GM12874 (cell line): ENCODE results near the gene CREBRF.

Experiments
- CTCF ChIP-seq: IDR thresholded peaks from 2 replicates; pipeline ENCODE4 v1.5.1; 2011; ENCODE audit warnings: low read depth, mild to moderate bottlenecking, control low read depth, low read length, moderate library complexity; ENCODE audit not compliant: insufficient read depth

CREBRF gene

DNA sequence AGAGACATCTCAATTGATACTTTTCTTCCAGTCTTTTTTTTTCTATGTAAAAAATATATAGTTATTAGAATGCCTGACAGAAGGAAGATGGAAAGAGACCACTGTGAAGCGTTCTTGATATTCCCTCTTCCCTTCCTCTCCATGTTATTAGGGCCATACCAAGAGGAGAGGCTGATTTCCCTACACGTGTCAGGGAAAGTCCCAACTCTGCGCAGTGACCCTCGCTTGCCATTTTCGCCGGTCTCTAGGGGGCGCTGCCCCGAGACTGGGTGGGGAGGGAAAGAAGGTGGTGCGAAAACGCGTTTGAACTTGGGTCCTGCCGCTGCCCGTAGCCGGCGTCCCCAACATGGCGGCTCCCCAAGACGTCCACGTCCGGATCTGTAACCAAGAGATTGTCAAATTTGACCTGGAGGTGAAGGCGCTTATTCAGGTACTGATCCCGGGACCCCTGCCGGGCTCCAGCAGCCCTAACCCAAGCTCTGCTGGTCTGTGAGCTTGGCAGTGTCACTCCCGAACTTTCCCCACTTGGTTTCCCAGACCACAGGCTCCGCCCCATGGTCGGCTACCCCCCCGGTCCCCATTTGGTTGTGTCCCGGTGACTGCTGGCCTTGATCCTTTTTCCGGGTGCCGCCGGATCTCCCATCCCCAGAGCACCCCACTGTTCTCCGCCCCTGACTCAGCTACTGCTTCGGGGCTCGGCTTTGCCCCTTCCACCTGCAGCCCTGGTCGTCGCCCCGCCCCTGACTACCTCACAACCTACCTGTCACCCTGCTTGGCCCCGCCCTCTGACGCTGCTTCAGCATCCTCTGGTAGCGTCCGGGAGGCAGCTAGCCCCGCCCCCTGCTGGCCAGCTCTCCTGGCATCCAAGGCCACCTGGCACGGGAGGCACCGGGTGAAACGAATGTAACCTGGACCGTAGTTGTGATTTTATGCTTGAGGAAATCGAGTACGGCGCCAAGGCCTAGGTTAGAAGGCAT is 88.3 kb downstream of the CREBRF start, which contains the start of gene BNIP1:
BNIP1 (plus strand) TSS at position 332 of the 977 bp plus-strand sequence; CDS start at position 347, 15 bp downstream.
- TF ChIP-seq CTCF = peak; percentile 95

DNA sequence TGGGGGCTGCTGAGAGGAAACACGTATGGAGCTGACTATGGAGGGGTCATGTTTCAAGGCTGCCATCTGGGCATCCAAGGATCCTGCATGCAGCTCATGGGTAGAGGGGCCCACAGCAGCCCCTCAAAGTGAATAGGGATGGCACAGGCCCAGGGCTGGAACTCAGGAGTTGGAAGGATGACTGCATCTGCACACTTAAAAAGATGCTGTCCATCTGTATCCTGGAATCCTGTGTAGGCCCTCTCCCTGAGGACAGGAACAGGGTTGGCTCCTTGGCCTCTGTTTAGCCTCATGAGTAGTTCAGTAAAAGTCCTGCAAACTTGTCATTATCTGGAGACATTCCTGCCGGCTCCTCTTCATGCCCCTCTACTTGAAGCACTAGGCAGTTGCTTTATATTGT is 92.2 kb downstream of the CREBRF start:
- TF ChIP-seq CTCF = no peak

- no peak for TF ChIP-seq CTCF
Measured at GRCh38 chr5:173152547-173152946, 96.4 kb downstream of the CREBRF start.

- TF ChIP-seq CTCF = no peak
Measured at GRCh38 chr5:173153842-173154241, 97.7 kb downstream of the CREBRF start.

DNA sequence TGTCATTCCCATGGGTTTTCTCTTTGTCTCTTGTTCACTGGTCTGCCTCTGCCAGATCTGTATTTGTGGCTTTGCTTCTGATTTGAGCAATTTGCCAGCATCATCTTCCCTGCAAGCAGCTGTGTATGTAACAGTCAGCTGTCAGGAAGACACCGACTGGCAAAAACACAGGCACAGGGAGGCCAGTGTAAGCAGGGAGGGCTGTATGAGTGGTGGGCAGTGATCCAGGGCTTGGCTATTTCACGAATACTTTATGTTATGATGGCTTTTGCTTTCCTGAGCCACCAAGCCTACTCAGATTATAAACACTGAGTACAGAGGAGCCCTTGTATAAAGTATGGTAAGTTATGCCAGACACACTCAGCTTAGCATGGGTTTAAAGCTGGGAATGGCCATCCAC is 99.8 kb downstream of the CREBRF start:
- no peak for TF ChIP-seq CTCF

GRCh38 chr5:173158366-173158765 is 102.2 kb downstream of the CREBRF start:
- TF ChIP-seq CTCF = no peak

GRCh38 chr5:173159256-173159655 is 103.1 kb downstream of the CREBRF start:
- TF ChIP-seq CTCF = no peak
